ENCODE results near the gene AP3B1.

- TF ChIP-seq CTCF (IDR thresholded peaks at IDR 0.05) (no peak), POLR2A (IDR thresholded peaks at IDR 0.05) (no peak), EP300 (IDR thresholded peaks at IDR 0.05) (no peak), POLR2AphosphoS5 (IDR thresholded peaks at IDR 0.05) (no peak)
These were observed 168.0 kb downstream of the AP3B1 start for GRCh38 chr5:78126536-78126935.
